HEK293 (cell line): ENCODE data around the gene CDK5R1.

ENCODE experiments used
- CTCF ChIP-seq: fragments of 450-650 bp; formaldehyde crosslinking; IDR thresholded peaks from 2 replicates; pipeline ENCODE4 v1.5.1; 2016; ENCODE audit warnings: missing biosample characterization, missing genetic modification characterization
- ZNF121 ChIP-seq: fragments of 450-650 bp; formaldehyde crosslinking; IDR thresholded peaks from 2 replicates; pipeline ENCODE4 v1.5.1; 2016; ENCODE audit warnings: missing biosample characterization, missing genetic modification characterization
- TF ChIP-seq, protein P1 (sequence below): fragments of 450-650 bp; formaldehyde crosslinking; IDR thresholded peaks from 2 replicates; pipeline ENCODE4 v1.5.1; 2016; ENCODE audit warnings: missing biosample characterization, missing genetic modification characterization

DNA sequence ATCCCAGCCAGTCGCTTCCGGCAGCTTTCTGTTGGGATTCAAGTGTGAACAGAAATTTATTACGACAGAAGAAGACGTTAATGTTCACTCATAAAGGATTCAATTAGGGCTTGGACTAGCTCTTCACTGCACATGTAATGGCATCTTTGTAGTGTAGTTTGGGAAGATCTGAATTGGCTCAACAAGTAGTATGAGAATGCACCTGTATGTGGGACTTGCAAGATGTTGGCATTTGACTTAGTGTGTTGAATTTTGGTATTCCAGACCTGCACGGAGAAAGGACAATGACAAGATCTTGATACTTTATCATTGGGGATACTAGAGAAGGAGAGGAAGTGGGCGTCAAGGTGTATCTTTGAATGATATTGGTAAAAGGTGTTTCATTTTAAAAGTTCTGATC, 41.3 kb upstream of the CDK5R1 start:
- TF ChIP-seq ZNF121 (tag by site-specific recombination) (no peak), CTCF (tag by site-specific recombination) (no peak)
- TF ChIP-seq, protein P1, sequence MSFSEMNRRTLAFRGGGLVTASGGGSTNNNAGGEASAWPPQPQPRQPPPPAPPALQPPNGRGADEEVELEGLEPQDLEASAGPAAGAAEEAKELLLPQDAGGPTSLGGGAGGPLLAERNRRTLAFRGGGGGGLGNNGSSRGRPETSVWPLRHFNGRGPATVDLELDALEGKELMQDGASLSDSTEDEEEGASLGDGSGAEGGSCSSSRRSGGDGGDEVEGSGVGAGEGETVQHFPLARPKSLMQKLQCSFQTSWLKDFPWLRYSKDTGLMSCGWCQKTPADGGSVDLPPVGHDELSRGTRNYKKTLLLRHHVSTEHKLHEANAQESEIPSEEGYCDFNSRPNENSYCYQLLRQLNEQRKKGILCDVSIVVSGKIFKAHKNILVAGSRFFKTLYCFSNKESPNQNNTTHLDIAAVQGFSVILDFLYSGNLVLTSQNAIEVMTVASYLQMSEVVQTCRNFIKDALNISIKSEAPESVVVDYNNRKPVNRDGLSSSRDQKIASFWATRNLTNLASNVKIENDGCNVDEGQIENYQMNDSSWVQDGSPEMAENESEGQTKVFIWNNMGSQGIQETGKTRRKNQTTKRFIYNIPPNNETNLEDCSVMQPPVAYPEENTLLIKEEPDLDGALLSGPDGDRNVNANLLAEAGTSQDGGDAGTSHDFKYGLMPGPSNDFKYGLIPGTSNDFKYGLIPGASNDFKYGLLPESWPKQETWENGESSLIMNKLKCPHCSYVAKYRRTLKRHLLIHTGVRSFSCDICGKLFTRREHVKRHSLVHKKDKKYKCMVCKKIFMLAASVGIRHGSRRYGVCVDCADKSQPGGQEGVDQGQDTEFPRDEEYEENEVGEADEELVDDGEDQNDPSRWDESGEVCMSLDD (tag by site-specific recombination), result no peak
